Kasumi-1 (cell line): ENCODE results near the gene SPRR2A.
"Not testable (repeated sequence)": the region's sequence is repeated elsewhere in the genome, so short reads cannot be mapped to it uniquely, and the experiment has no call there.

Experiments
- DNase-seq, 2 experiments: peaks; one replicate each; lab custom pipeline; 2025; lab: John Stamatoyannopoulos, UW

The SPRR2A gene

DNA sequence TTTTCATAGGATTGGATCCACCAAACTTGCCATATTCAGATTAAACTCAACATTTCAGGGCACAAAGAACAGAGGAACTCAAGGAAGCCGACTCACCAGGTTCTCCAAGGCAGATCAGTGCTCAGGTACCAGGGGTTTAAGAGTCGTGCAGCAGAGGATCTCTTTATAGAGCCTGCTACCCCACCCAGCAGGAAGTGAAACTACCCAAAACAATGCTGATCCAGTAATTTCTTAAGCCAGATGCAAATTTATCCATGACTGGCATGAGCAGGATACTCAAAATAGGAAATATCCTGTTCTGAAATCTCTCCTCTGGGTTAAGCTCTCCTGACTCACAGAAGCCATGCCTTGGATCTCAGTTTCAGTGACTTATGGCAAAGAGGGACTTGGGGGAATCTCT is at the start of gene SPRR2A:
TSS of gene SPRR2A (minus strand) at position 138 of the 400 bp plus-strand sequence. CDS start 777 bp downstream, outside the sequence.
- no peak for DNase-seq

DNA sequence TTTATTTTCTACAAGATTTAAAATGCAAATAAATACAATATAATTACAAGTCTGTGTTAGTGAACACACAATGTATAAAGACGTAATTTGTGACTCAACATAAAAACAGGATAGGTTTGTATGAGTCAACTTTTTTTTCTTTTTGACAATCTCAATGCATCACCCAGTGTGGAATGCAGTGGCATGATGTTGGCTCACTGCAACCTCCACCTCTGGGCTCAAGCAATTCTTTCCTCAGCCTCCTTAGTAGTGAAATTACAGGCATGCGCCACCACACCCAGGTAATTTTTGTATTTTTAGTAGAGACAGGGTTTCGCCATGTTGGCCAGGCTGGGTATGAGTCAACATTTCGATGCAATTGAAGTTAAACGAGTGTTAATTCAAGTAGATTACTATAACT is 42.9 kb upstream of the SPRR2A start:
- no peak for DNase-seq

DNA sequence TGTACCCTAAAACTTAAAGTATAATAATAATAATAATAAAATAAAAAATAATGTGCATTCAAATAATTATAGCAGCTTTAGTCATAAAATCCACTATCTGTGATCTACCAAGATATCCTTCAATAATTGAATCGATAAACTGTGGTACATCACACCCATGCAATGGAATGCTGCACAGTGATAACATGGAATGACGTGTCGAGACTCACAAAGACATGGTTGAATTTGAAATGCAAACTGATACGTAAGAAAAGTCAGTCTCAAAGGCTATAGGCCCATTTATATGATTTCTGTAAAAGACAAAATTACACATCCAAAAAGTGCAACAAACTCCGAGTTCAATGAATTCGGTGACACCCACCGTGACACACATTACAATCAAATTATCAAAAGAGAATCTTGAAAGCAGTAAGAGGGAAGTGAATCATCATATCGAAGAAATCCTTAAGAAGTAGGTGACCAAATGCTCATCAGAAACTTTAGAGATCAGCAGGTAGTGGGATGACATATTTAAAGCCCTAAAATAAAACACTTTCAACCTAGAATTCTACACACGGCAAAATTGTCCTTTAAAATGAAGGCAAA is 42.2 kb upstream of the SPRR2A start:
- DNase-seq, result no peak

DNA sequence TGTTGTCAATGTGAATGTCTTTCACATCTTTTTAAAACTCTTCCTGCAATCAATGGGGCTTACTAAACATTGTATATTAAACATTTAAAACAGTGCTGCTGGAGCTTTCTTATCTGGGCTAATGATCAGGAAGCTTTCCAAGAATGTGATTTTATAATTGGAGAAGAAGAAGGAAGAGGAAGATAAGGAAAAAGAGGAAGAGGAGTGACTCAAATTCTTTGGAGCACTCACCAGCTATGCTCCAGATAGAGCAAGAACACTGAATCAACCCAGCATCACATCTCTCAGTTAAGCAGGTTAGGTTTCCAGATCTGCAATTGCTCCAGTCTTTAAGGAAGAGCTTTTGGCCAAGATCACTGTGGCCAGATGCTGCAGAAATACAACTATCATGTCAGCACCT is 38.5 kb upstream of the SPRR2A start:
- DNase-seq, result no peak

DNA sequence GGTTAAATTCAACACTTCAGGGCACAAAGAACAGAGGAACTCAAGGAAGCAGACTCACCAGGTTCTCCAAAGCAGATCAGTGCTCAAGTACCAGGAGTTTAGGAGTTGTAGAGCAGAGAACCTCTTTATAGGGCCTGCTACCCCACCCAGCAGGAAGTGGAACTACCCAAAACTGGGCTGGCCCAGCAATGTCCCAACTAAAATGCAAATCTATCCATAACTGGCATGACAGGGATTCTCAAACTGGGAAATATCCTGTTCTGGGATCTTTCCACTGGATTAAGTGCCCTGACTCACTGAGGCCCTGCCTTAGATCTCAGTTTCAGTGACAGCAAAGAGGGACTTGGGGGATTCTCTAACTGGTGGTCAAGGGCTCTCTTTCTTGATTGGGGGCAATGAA is 37.1 kb upstream of the SPRR2A start, which contains the start of gene SPRR2E:
TSS of gene SPRR2E (minus strand) at position 101 of the 400 bp plus-strand sequence. CDS start 775 bp downstream, outside the sequence.
- DNase-seq, result no peak

DNA sequence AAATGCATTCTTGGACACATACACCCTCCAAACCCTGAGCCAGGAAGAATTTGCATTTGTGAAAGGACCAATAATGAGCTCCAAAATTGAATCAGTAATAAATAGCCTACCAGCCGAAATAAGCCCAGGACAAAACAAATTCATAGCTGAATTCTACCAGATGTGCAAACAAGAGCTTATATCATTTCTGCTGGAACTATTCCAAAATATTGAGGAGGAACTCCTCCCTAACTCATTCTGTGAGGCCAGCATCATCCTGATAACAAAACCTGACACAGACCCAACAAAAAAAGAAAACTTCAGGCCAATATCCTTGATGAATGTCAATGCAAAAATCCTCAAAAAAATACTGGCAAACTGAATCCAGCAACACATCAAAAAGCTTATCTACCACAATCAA is 30.3 kb upstream of the SPRR2A start:
- no peak for DNase-seq

DNA sequence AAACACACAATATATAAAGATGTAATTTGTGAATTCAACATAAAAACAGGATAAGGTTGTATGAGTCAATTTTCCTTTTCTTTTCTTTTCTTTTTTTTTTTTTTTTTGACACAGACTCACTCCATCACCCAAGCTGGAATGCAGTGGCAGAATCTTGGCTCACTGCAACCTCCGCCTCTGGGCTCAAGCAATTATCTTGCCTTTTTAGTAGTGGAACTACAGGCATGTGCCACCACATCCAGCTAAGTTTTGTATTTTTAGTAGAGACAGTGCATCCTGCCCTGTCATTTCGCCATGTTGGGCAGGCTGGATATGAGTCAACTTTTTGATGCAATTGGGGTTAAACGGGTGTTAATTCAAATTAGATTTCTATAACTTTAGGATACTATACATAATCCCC is 24.4 kb upstream of the SPRR2A start:
- DNase-seq, result no peak

- no peak for DNase-seq
Observed at GRCh38 chr1:153072806-153073726, 15.8 kb upstream of the SPRR2A start.

DNA sequence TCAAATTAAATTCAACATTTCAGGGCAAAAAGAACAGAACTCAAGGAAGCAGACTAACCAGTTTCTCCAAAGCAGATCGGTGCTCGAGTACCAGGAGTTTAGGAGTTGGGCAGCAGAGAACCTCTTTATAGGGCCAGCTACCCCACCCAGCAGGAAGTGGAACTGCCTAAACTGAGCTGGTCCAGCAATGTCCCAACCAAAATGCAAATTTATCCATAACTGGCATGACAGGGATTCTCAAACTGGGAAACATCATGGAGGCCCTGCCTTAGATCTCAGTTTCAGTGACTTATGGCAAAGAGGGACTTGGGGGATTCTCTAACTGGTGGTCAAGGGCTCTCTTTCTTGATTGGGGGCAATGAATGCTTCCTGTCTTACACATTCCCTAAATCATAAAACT is 14.2 kb upstream of the SPRR2A start, which contains the start of gene SPRR2B:
TSS of gene SPRR2B (minus strand) at position 101 of the 400 bp plus-strand sequence. CDS start 772 bp downstream, outside the sequence.
- no peak for DNase-seq

GRCh38 chr1:153070243-153070642 is 12.9 kb upstream of the SPRR2A start:
- no peak for DNase-seq

- no peak for DNase-seq
Observed at GRCh38 chr1:153058826-153059784, 1.8 kb upstream of the SPRR2A start.

DNA sequence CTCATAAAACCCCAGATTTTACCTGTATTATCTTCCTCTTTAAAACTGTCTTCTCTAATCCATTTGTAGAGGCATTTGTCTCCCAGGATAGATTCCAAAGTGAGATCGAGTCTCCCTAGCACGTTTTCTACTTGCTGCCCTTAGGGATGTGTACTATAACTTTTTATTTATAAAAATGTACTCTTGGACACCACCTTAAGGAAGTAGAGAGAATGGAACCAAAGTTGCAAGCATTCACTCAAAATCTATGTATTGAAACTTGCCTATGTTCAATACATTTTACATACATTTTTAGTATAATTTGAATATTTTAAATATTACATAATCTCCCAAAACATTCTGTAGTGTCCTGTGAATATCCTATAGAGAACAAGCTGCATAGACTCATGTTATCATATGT is 842 bp upstream of the SPRR2A start:
- DNase-seq, result peak in 1 of 2 experiments; percentile 13

GRCh38 chr1:153056111-153056510 is 1.2 kb downstream of the SPRR2A start:
- DNase-seq, result not testable (repeated sequence)

DNA sequence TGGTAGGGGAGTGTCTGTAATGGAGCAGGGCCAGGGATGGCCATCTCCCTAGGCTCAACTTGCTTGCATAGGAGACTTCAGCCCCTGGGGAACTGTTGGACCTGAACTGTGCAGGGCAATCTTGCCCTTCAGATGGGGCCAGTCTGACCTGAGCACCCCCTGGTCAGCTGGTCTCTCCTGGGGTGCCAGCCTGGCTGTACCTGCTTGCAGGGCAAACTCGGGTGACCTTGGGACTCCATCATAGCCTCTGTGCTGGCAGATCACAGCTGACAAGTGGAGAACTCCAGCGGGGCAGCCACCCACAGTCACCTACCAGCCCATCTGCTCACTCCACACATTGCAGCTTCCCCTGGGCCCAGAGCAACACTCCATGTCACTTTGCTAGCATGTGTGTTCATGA is 8.1 kb downstream of the SPRR2A start:
- no peak for DNase-seq

DNA sequence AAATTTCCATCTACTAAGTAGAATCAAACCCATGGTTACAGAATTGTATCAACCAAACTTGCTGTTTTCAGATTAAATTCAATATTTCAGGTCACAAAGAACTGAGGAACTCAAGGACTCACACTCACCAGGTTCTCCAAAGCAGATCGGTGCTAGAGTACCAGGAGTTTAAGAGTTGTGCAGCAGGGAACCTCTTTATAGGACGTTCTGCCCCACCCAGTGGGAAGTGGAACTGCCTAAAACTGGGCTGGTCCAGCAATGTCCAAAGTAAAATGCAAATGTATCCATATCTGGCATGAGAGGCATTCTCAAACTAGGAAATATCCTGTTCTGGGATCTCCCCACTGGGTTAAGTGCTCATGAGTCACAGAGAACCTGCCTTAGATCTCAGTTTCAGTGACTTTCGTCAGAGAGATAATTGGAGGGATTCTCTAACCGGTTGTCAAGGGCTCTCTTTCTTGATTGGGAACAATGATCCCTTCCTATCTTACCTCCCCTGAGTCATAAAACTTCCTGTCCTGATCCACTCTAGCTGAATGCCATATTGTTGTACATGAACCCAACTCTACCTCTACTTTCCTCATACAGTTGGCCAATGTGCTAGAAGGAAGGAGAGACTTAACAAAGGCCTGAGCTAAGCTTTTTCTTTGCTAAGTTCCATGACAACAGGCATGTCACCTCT is 16.2 kb downstream of the SPRR2A start, which contains the start of gene SPRR2D:
TSS of gene SPRR2D (minus strand) at position 171 of the 682 bp plus-strand sequence. CDS start 774 bp downstream, outside the sequence.
- no peak for DNase-seq

DNA sequence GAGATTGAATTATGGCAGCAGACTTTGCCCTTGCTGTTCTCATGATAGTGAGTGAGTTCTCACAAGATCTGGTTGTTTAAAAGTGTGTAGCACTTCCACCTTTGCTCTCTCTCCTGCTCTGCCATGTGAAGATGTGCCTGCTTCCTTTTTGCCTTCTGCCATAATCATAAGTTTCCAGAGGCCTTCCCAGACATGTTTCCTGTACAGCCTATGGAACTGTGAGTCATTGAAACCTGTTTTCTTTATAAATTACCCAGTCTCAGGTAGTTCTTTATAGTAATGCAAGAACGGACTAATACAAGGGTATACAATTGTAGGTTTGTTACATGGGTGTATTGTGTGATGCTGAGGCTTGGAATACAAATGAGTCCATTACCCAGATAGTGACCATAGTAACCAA is 22.1 kb downstream of the SPRR2A start:
- DNase-seq, result no peak

- DNase-seq, result peak in 1 of 2 experiments; percentile 21
Observed at GRCh38 chr1:153032677-153033308, 24.5 kb downstream of the SPRR2A start.

- DNase-seq, result no peak
Observed at GRCh38 chr1:153032073-153032472, 25.2 kb downstream of the SPRR2A start.

DNA sequence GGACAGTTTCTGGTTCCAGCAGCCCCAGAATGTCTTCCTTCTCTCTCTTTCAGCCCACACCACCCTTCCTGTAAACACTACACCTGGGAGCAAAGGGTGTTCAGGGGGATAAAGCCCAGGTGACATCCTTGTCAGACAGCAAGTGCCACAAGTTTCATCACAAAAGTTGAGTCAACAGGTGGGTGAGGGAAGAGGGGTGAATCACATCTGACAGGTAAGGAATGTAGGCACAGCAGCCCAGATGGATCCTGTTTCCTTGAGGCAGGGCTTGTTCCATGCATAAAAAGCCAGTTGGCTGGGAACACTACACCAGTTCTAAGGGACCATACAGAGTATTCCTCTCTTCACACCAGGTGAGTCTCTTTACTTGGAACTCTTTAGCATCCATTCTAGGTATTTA is 26.4 kb downstream of the SPRR2A start, which contains the start of gene SPRR1B:
TSS of gene SPRR1B (plus strand) at position 309 of the 400 bp plus-strand sequence. CDS start 1,143 bp downstream, outside the sequence.
- DNase-seq, result no peak

GRCh38 chr1:153028766-153029165 is 28.5 kb downstream of the SPRR2A start:
- DNase-seq, result no peak
